ENCODE results near the gene TMEM132C. TPM values are rescaled to one million over a fixed set of nuclear protein-coding genes. Genes with fewer than 3 reads are reported as not detected.

Gene TMEM132C
- total and polyA plus RNA-seq, 2 of the 13 experiments (the other 11 are each of a cell fraction or from before 2014, with no cell fraction given): not detected

DNA sequence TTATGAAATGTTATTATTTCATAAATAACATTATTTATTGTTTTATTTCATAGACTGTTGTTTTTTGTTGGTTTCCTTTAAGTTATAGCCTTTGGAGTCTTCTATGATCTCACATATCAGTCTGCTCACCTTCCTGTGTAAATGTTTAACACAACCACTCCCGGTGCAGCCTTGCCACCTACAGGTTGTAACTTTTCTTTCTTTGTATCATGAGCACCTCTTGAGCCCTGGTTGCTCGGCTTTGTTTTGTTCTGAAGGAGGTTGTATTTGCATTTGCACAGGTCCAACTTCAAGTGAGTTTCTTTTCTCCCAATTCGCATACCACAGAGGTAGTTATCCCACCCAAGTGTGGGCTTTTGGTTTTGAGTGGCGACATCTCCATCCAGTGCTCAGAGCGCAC, 435.4 kb downstream of the TMEM132C start:
- H3K9ac ChIP-seq (ENCODE audit: insufficient read depth, low read depth, low read length): no peak overlapping the region
- H3K36me3 ChIP-seq (replicated peaks in 1 of 2; ENCODE audit: control insufficient read depth in 1 of 2, insufficient read depth in 2 of 2, low read length in 2 of 2): no peaks in the 10 kb centered on the region
- H3K27ac ChIP-seq (ENCODE audit: extremely low read length, insufficient read depth, low read length): no peak overlapping the region
- intact Hi-C loops (cut with micrococcal nuclease; ENCODE audit: unreplicated experiment) (no loop called here), in situ Hi-C loops (cut with HindIII; ENCODE audit: extremely low pct_ligation_motif_present, low pct_unique_long_range_greater_than_20kb) (no loop called here)
- peak; percentile 36 for ATAC-seq
- TF ChIP-seq MEIS1 (CRISPR knock-in tag; IDR thresholded peaks at IDR 0.05; ENCODE audit: borderline replicate concordance) (no peak), FOXA1 (IDR thresholded peaks at IDR 0.05) (no peak), FOXA1 (CRISPR knock-in tag; IDR thresholded peaks at IDR 0.05) (no peak), ZNF678 (CRISPR knock-in tag; IDR thresholded peaks at IDR 0.05) (no peak)
- ChIA-PET POLR2A (no interaction called here), CTCF (ENCODE audit: low intra/inter-chr PET ratio, low total read pairs) (no interaction called here)
- no peaks in the 10 kb centered on the region for H3K79me2 ChIP-seq (ENCODE audit: insufficient read depth, low read length)
- no TSS peak for BruUV-seq (replicated peaks)
- H3K9me3 ChIP-seq (ENCODE audit: low read length): no peaks in the 10 kb centered on the region
- WGBS (ENCODE audit: low lambda C conversion rate): 43% methylated on average over 5 of the region's 5 CpGs
- no peak for FAIRE-seq
- DNase-seq (ENCODE audit: low spot score): no peak
- no peaks in the 10 kb centered on the region for H3K4me1 ChIP-seq (ENCODE audit: insufficient read depth, low read length)
- H4K20me1 ChIP-seq (ENCODE audit: insufficient read depth, low read length): no peaks in the 10 kb centered on the region
- H3K4me2 ChIP-seq (ENCODE audit: low read depth, low read length): no peak overlapping the region
- H3K27me3 ChIP-seq (ENCODE audit: control insufficient read depth in 1 of 2, insufficient read depth in 2 of 2, low read length in 2 of 2): peaks cover 0 to 3% of the 10 kb centered on the region in 2 experiments; a peak in 2 of 5 replicates
- no peak overlapping the region for H3K4me3 ChIP-seq (replicated peaks in 1 of 3; ENCODE audit: insufficient read depth in 1 of 3, low read depth in 2 of 3, low read length in 3 of 3)
- H2AFZ ChIP-seq (ENCODE audit: low read length): no peak overlapping the region

- H3K27me3 ChIP-seq (ENCODE audit: control insufficient read depth in 1 of 2, insufficient read depth in 2 of 2, low read length in 2 of 2): peaks cover 1 to 6% of the 10 kb centered on the region in 2 experiments; a peak in 1 of 5 replicates
- ATAC-seq (no peak), FAIRE-seq (no peak), DNase-seq (ENCODE audit: low spot score) (no peak)
- CTCF ChIA-PET (ENCODE audit: low intra/inter-chr PET ratio, low total read pairs): no interaction called here
- H3K9ac ChIP-seq (ENCODE audit: insufficient read depth, low read depth, low read length): no peak overlapping the region
- H2AFZ ChIP-seq (ENCODE audit: low read length): no peak overlapping the region
- H3K4me1 ChIP-seq (ENCODE audit: insufficient read depth, low read length): no peaks in the 10 kb centered on the region
- H3K36me3 ChIP-seq (replicated peaks in 1 of 2; ENCODE audit: control insufficient read depth in 1 of 2, insufficient read depth in 2 of 2, low read length in 2 of 2): no peaks in the 10 kb centered on the region
- H3K4me3 ChIP-seq (replicated peaks in 1 of 3; ENCODE audit: insufficient read depth in 1 of 3, low read depth in 2 of 3, low read length in 3 of 3): no peak overlapping the region
- H3K79me2 ChIP-seq (ENCODE audit: insufficient read depth, low read length): no peaks in the 10 kb centered on the region
- POLR2A ChIA-PET: no interaction called here
- in situ Hi-C loops (cut with HindIII; ENCODE audit: extremely low pct_ligation_motif_present, low pct_unique_long_range_greater_than_20kb) (no loop called here), intact Hi-C loops (cut with micrococcal nuclease; ENCODE audit: unreplicated experiment) (no loop called here)
- H3K9me3 ChIP-seq (ENCODE audit: low read length): no peaks in the 10 kb centered on the region
- TF ChIP-seq ZNF367 (CRISPR knock-in tag; IDR thresholded peaks at IDR 0.05; ENCODE audit: borderline replicate concordance) (no peak), FOXJ3 (CRISPR knock-in tag; IDR thresholded peaks at IDR 0.05; ENCODE audit: borderline replicate concordance) (no peak), ZNF33B (CRISPR knock-in tag; IDR thresholded peaks at IDR 0.05) (no peak), ZFP36L1 (CRISPR knock-in tag; IDR thresholded peaks at IDR 0.05) (no peak), ZNF225 (CRISPR knock-in tag; IDR thresholded peaks at IDR 0.05) (no peak), TBX2 (CRISPR knock-in tag; IDR thresholded peaks at IDR 0.05; ENCODE audit: borderline replicate concordance) (no peak), MXI1 (IDR thresholded peaks at IDR 0.05; ENCODE audit: borderline replicate concordance, low read depth, low read length) (no peak), ZNF496 (CRISPR knock-in tag; IDR thresholded peaks at IDR 0.05; ENCODE audit: insufficient replicate concordance) (no peak), MYPOP (CRISPR knock-in tag; IDR thresholded peaks at IDR 0.05) (no peak), TIGD3 (CRISPR knock-in tag; IDR thresholded peaks at IDR 0.05; ENCODE audit: borderline replicate concordance) (no peak), ZBTB7A (CRISPR knock-in tag; IDR thresholded peaks at IDR 0.05) (no peak), ZMAT3 (CRISPR knock-in tag; conservative IDR thresholded peaks at IDR 0.05) (no peak), ONECUT2 (CRISPR knock-in tag; IDR thresholded peaks at IDR 0.05) (no peak), SUZ12 (IDR thresholded peaks at IDR 0.05; ENCODE audit: low read depth, low read length) (no peak), HNRNPL (IDR thresholded peaks at IDR 0.05; ENCODE audit: low read depth, low read length) (no peak), ZNF879 (CRISPR knock-in tag; IDR thresholded peaks at IDR 0.05) (no peak)
- 21% methylated on average over 8 of the region's 26 CpGs for WGBS (ENCODE audit: low lambda C conversion rate)
- no peak overlapping the region for H3K4me2 ChIP-seq (ENCODE audit: low read depth, low read length)
- no peak overlapping the region for H3K27ac ChIP-seq (ENCODE audit: extremely low read length, insufficient read depth, low read length)
- no peaks in the 10 kb centered on the region for H4K20me1 ChIP-seq (ENCODE audit: insufficient read depth, low read length)
- BruUV-seq (replicated peaks): no TSS peak
These were observed 438.2 kb downstream of the TMEM132C start for GRCh38 chr12:128705140-128705539.
